A172 (cell line): ENCODE results near the gene ATF6B. TPM values are rescaled to one million over a fixed set of nuclear protein-coding genes. Genes with fewer than 3 reads are reported as not detected.

Source experiments
- DNase-seq: peaks from one replicate; pipeline ENCODE4 v3.0.0-alpha.2; 2015; ENCODE audit warnings: low spot score
- total RNA-seq: library from RNA; depleted of rRNA; stranded (reverse); fragments of >200 nt; shearing (Covaris generic); gene quantifications from 2 replicates; pipeline ENCODE4 v1.2.3, GENCODE V29; 2014

ATF6B gene
- total RNA-seq, 1 experiment from 2014 or later, result 22.2 TPM

- no peak for DNase-seq
Measured at GRCh38 chr6:32131439-32131948, 3.4 kb upstream of the ATF6B start.

DNA sequence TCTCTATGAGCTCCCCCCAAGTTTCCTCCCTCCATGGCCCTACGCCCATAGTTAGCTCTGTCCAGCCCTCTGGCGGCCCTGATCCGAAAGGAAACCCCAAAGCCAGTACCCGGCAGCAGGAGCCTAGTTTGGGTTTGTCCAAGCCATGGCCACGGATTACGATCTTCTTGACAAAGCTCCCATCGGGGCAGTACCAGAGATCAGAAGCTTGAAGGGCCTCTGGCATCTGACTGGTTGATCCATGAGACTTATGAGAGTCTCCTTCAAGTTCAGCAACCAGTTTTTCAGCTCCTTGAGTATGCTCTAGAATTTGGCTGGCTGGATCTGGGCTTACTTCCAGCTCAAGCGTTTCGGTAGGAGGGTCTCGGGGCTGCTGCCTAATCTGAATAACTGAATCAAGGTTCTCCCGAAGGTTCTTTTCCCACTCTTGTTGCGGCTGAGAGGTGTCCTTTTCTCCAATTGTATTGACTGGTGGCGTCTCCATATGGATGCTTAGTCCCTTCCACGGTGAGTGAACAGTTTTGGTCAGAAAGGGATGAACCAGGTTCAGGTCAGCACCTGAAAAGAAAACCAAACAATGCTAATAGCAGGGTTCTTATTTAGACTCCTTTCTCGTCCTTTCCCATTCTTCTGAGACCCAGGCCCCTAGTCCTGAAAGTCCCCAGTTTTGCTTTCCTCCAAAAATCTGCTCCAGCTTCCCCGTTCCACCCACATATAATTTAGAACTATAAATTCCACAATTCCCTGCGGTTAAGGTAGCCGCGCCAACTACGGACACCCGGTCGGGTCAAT, 1.4 kb upstream of the ATF6B start:
- DNase-seq, result no peak

DNA sequence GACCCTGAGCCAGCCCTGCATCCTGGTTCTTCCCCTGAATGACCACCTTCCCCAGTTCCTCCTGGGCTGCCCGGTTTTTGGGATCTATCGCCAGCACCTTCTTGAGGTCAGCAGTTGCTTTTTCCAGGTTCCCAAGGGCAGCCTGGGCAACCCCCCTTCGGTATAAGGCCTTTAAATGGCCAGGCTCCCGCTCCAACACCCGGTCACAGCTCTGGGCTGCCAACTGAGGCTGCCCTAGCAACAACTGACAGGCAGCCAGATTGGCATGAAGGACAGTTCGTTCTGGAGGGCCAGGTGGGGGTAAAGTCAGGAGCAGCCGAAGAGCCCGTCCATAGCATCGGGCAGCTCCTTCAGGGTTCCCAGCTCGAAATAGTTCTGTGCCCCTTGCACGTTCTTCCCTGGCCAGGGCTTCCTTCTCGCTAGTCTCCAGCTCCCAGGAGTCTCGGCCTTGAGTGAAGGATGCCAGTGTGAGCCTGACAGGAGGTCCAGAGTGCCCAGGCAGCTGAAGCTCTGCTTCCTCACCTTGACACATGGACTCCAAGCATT, 778 bp upstream of the ATF6B start:
- no peak for DNase-seq

DNA sequence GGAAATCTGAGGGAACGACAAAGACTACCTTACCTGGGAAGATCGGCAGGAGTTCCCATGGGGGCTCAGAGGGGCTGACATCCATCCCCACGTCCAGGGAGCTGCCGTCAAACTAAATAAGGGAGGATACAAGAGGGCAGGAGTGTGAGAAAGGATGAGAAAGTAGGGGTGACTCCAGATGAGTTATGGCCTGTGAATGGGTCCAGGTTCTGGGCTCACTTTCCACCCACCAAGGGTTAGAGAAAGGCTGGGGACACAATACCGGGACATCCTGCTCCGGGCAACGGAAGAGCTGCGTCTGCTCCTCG, 683 bp downstream of the ATF6B start:
- no peak for DNase-seq

GRCh38 chr6:32126880-32127279, 1.2 kb downstream of the ATF6B start:
- DNase-seq, result no peak

DNA sequence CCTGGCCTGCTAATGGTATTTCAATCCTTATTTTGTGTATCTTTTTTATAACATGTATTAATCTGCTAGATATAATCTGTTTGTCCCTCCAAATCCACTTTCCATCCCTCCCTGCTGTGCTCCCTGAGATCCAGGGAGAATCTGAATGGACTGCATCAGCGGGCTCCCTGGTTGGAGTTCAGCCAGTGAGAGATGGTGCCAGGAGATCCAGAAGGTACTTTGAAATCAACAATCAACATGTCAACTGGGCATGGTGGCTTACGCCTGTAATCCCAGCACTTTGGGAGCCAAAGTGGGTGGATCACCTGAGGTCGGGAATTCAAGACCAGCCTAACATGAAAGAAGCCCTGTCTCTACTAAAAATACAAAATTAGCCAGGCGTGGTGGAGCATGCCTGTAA, 4.4 kb downstream of the ATF6B start:
- no peak for DNase-seq

DNA sequence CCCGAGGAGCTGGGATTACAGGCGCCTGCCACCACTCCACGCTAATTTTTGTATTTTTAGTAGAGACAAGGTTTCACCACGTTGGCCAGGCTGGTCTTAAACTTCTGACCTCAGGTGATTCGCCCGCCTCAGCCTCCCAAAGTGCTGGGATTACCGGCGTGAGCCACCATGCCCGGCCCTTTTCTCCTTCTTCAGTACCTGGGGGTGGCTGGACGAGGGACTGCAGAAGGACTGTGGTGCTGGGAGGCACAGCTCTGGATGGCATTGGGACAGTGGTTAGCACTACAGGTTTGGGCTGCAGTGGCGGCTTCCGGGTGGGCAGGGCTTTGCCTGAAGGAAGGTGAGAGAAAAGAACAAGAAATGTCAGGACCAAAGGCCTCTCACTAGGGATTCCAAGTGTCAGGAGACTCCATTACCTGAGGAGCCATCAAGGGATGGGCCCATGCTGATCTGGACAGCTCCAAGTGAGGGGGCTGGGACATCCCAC, 7.4 kb downstream of the ATF6B start:
- no peak for DNase-seq

- peak; percentile 76 for DNase-seq
Measured at GRCh38 chr6:32118782-32119628, 9.0 kb downstream of the ATF6B start.

DNA sequence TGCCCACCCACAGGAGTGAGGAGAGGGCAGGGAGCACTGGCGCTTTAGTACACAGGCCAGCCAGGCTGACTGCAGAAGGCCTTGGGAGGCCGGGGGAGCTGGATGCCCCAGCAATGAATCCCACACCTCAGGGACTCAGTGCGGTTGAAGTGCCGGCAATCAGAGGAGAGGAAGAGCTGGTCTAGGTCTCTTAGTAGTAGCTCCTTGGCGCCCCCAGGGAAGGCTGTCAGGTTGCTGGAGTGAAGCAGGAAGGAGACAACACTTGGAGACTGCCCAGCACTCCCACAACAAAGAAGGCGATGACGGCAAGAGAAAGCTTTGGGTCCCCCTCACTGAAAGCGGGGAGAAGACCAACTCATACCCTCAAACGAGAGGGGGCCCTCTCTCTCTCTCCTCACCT, 10.6 kb downstream of the ATF6B start:
- DNase-seq, result no peak

GRCh38 chr6:32116674-32117073, 11.4 kb downstream of the ATF6B start:
- no peak for DNase-seq

DNA sequence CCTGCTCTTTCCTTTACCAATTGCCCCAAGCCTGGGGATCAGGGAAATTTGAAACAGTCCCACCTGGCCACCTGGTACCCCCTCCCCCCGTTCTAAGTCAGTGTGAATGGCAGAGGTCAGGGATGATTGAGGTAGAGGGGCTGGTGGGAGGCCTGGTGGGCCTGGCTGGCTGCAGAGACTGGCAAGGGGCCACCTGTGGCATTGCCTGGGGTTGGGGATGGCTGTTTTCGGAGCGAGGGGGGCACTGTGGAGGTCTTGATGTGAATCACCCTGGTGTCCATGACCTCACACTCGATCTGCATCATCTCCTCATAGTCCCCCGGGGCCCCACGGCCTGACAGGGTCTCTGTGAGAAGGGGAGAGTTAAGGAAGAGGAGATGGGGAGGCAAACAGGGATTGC, 12.4 kb downstream of the ATF6B start:
- DNase-seq, result no peak

- peak; percentile 78 for DNase-seq
Measured at GRCh38 chr6:32114796-32115195, 13.2 kb downstream of the ATF6B start.

GRCh38 chr6:32113386-32114352, 14.4 kb downstream of the ATF6B start:
- peak; percentile 88 for DNase-seq

GRCh38 chr6:32112431-32112980, 15.5 kb downstream of the ATF6B start:
- DNase-seq, result no peak

GRCh38 chr6:32111424-32112066, 16.5 kb downstream of the ATF6B start:
- no peak for DNase-seq

- DNase-seq, result no peak
Measured at GRCh38 chr6:32110632-32111031, 17.4 kb downstream of the ATF6B start.

DNA sequence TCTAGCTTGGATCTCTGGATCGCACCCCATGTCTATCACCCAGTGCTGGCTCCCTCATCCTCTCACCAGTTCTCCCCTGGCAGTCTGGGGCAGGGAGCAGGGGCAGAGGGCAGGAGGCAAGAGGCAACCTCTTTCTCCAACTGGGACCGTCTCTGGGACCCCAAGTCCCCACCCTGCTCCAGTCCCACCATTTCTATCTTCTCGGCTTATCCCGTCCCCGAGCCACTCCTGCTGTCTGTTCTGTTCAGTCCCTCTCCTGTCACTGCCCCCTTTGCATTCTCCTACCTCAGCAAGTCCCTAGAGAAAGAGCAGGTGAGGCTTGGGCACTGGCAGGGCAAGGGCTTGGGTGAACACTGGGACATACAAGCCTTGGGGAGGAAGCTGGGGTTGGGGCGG, 18.3 kb downstream of the ATF6B start:
- no peak for DNase-seq

- DNase-seq, result no peak
Measured at GRCh38 chr6:32109114-32109764, 18.8 kb downstream of the ATF6B start, which contains the start of gene TNXB. TSS of gene TNXB (minus strand) at chr6:32109338. CDS start at chr6:32098198, 11,140 bp downstream.

GRCh38 chr6:32108727-32109113, 19.3 kb downstream of the ATF6B start:
- no peak for DNase-seq

- peak; percentile 54 for DNase-seq
Measured at GRCh38 chr6:32108094-32108627, 19.9 kb downstream of the ATF6B start.
